Esophagus (tissue), 2 donors: ENCODE results near the gene GATC. TPM values are rescaled to one million over a fixed set of nuclear protein-coding genes. Genes with fewer than 3 reads are reported as not detected.

Experiments
- H3K27ac ChIP-seq, 2 donors: one replicate each; pipeline ENCODE4 v1.5.1; 2013; ENCODE audit warnings: low read depth in 2 of 2, mild to moderate bottlenecking in 2 of 2, inconsistent platforms in 1 of 2, low read length in 1 of 2, moderate library complexity in 1 of 2
- H3K27me3 ChIP-seq, 2 donors: one replicate each; pipeline ENCODE4 v1.6.1; 2013; ENCODE audit warnings: low read length in 2 of 2, control low read depth in 1 of 2, mild to moderate bottlenecking in 1 of 2; ENCODE audit not compliant: insufficient read depth in 2 of 2, control insufficient read depth in 1 of 2
- H3K36me3 ChIP-seq, 2 donors: one replicate each; pipeline ENCODE4 v1.6.1; 2013; ENCODE audit warnings: low read length in 1 of 2; ENCODE audit not compliant: control insufficient read depth in 2 of 2, insufficient read depth in 2 of 2
- H3K4me1 ChIP-seq, 2 donors: one replicate each; pipeline ENCODE4 v1.6.1; 2013; ENCODE audit warnings: low read length in 1 of 2; ENCODE audit not compliant: control insufficient read depth in 2 of 2, insufficient read depth in 2 of 2
- H3K4me3 ChIP-seq, 2 donors: one replicate each; pipeline ENCODE4 v1.5.1; 2013; ENCODE audit warnings: low read length in 2 of 2, mild to moderate bottlenecking in 2 of 2, low read depth in 1 of 2, moderate library complexity in 1 of 2
- H3K9me3 ChIP-seq, 2 donors: one replicate each; pipeline ENCODE4 v1.6.1; 2013; ENCODE audit warnings: mild to moderate bottlenecking in 2 of 2, low read depth in 1 of 2, low read length in 1 of 2, moderate library complexity in 1 of 2; ENCODE audit not compliant: control insufficient read depth in 2 of 2, insufficient read depth in 1 of 2
- WGBS, 2 donors: extraction: QIAGEN DNeasy Blood & Tissue Kit; methylation state at CpG; one replicate each; pipeline ENCODE4 v1.1.7; 2013; 5-methylcytosine and 5-hydroxymethylcytosine counted together
- polyA plus RNA-seq, 2 donors: library from polyadenylated mRNA; stranded (reverse); fragments of 200-250 nt; gene quantifications; one replicate each; pipeline ENCODE4 v1.2.3, GENCODE V29; 2013
- donor health status: healthy with polysubstance abuse.
- donor health status: Bipolar disorder and iron deficiency.

Gene GATC
- polyA plus RNA-seq, 2 donors, result 6.3 to 6.8 TPM

DNA sequence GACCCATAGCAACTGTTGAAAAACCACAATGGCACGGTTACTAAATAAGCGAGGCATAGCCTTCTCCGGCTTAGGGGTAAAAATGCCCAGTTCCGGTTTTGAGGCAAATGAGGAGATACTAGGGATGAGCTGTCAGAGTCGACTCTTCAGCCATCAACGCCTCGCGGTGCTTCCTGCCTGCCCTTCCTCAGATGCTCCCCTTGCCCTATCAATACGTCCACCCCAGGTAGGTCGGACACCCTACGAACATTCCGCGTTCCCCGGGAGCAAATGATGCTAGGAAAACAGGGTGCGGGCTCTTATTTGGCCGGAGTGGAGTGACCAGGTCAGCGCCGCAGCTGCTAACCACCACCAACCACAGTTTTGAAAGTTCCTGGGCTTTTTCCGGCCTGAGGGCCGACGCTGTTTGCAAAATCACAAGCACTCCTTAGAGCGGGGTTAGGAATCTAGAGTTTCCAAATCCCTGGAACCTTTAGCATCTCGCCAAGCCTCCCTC is 22.1 kb downstream of the GATC start:
- whole genome bisulfite sequencing, 2 donors, result 1 to 2% methylated on average over 23 of the region's 23 CpGs
- Histone ChIP-seq H3K9me3 (no peaks in the 10 kb centered on the region), H3K4me1 (peaks cover 0 to 7% of the 10 kb centered on the region in 2 donors), H3K27me3 (no peaks in the 10 kb centered on the region), H3K36me3 (peaks cover 11 to 14% of the 10 kb centered on the region in 2 donors), H3K4me3 (peak overlapping the region; percentile 94 to 95), H3K27ac (peak overlapping the region; percentile 89 to 93)

DNA sequence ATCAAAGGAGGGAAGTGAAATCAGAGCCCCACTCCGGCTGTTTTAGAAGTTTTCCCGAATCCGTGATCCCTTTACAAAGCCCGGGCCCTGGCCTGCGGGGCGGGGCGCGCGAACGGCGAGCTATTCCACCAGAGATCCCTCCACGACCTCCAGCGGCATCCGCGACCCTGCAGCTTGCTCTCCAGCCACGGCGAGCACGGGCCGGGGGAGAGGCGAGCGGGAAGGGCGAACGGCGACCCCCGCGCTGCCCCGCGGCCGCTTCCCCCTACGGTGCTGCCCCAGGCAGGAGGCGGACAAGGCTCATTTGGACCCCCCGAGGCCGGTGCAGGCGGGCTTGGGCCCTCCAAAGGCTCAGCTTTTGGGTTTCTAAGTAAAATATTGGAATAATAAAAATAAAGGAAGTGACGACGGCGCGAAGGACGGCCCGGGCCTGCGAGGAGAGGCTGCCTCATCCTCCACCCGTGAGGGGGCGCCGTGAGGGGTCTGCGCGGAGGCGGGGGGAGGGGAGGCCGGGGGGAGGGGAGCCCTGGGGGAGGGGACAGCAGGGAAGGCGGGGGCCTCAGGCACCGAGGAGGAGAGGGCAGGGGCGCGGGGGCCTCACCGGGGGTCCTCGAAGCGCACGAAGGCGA is 22.7 kb downstream of the GATC start:
- Histone ChIP-seq H3K9me3 (no peaks in the 10 kb centered on the region), H3K36me3 (peaks cover 7 to 9% of the 10 kb centered on the region in 2 donors), H3K27ac (peak overlapping the region; percentile 89 to 93), H3K27me3 (no peaks in the 10 kb centered on the region), H3K4me3 (peak overlapping the region; percentile 94 to 95), H3K4me1 (peaks cover 0 to 7% of the 10 kb centered on the region in 2 donors)
- 0 to 1% methylated on average over 48 to 54 of the region's 57 CpGs for WGBS, 2 donors

DNA sequence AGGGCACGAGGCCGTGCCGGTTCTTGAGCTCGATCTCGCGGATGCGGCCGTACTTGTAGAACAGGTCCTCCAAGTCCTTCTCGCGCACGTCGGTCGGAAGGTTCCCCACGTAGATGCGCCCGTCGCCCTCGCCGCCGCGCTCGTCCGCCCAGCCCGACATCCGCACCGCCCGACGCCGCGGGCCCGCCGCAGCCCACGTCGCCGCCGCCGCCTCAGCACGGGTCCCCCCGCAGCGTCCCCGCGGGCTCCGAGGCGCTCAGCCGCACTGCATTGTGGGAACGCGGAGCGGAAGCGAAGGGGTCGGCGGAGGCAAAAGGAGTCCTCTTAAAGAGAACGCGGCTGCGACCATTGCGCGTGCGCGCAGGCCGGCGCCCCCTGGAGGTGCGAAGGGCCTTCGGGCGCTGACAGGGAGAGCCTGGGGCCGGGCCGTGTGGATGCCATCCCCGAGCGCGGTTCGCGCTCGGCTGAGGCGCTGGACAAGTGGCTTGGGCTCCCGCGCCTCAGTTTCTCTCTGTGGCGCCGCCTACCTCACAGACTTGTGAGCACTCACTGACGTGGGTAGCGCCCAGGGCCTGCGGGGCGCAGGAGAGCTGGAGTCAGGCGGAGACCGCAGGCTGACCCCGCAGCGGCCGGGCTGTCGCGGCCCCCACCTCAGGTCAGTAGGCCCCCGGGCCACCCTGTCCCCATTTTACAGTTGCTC is 23.4 kb downstream of the GATC start, which contains the start of gene SRSF9:
TSS of gene SRSF9 (minus strand) at position 299 of the 700 bp plus-strand sequence. CDS start at position 160, 139 bp downstream.
- WGBS, 2 donors, result 0% methylated on average over 86 to 88 of the region's 88 CpGs

DNA sequence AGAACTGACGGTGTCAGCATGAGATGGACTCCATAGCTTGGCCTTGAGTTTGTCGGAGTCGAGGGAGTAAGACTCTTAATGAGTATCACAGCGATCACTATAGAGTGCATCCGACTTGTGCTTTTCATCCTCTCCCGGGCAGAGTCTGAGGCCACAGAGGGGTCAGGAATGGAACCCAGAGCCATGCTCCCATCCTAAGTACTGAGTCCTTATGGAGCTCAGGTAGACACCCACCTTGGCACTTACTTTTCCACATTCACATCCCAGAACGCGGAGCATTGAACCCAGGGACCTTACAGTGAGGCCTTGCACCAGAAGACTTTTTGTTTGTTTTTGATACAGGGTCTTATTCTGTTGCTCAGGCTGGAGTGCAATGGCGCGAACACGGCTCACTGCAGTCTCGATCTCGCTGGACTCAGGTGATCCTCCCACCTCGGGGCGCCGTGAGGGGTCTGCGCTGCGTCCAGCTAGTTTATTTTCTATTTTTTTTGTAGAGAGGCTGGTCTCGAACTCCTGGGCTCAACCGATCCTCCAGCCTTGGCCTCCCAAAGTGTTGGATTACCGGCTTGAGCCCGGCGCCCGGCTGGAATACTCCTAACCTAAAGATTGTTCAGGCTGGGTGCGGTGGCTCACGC is 24.0 kb downstream of the GATC start:
- H3K9me3 ChIP-seq, result no peaks in the 10 kb centered on the region
- H3K4me3 ChIP-seq, result peak overlapping the region; percentile 94 to 95
- H3K4me1 ChIP-seq, result peaks cover 0 to 7% of the 10 kb centered on the region in 2 donors
- 66% methylated on average over 26 of the region's 26 CpGs for WGBS, 2 donors
- H3K27me3 ChIP-seq, result no peaks in the 10 kb centered on the region
- H3K27ac ChIP-seq, result peak overlapping the region; percentile 89 to 93
- peaks cover 0 to 4% of the 10 kb centered on the region in 2 donors for H3K36me3 ChIP-seq

More for the DNA sequence above, 23.4 kb downstream of the GATC start, which contains the start of gene SRSF9:
- peak within 1 kb of the TSS; percentile 94 to 95 for H3K4me3 ChIP-seq
- peaks cover 2 to 7% of the 10 kb centered on the region in 2 donors for H3K36me3 ChIP-seq
- no peaks in the 10 kb centered on the region for H3K9me3 ChIP-seq
- H3K27ac ChIP-seq, result peak within 1 kb of the TSS; percentile 89 to 93
- no peaks in the 10 kb centered on the region for H3K27me3 ChIP-seq
- H3K4me1 ChIP-seq, result peaks cover 0 to 7% of the 10 kb centered on the region in 2 donors

DNA sequence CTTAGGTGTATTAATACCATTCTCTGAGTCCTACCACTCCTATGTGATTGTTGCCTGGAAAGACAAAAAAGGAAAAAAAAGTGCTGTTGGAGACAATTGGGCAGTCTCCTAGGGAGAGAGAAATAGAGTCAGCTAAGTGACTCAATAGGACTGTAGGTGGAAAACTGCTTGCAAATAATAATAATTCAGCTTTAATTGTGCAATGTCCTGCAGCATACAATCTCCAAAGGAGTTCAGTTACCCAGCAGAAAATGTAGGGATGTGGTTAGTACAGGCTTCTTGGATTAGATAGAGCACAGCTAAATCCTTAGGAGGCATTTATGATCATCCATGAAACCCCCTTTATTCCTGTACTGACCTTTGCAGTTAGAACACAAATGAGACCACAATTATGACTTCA is 26.3 kb downstream of the GATC start:
- no peaks in the 10 kb centered on the region for H3K27me3 ChIP-seq
- peaks cover 0 to 7% of the 10 kb centered on the region in 2 donors for H3K4me1 ChIP-seq
- no peaks in the 10 kb centered on the region for H3K36me3 ChIP-seq
- no peaks in the 10 kb centered on the region for H3K9me3 ChIP-seq
- H3K27ac ChIP-seq, result no peak overlapping the region
- no peak overlapping the region for H3K4me3 ChIP-seq

DNA sequence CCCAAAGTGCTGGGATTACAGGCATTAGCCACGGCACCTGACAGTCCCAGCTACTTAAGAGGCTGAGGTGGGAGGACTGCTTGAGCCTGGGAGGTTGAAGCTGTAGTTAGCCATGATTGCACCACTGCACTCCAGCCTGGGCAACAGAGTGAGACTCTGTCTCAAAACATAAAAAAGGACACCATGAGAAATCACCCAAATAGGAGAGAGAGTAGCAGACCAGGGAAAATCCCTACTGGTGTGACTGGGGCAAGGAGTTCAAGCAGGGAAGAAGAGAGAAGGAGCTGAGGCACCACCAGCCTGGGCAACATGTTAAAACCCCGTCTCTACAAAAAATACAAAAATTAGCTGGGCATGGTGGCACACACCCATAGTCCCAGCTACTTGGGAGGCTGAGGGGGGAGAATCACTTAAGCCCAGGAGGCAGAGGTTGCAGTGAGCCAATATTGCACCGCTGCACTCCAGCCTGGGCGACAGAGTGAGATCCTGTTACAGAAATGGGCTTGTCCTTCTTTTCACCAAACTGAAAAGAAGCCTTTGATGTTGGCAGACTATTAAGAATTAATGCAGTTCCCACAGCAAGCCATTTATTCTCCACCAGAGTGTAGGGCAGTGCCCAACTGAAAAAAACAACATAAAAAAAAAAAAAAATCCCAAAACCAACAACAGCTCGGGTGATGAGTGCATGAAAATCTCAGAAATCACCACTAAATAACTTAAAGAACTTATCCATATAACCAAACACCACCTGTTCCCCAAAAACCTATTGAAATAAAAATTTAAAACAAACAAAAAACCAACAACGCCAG is 27.8 kb downstream of the GATC start:
- 52 to 60% methylated on average over 6 of the region's 6 CpGs for WGBS, 2 donors
- H3K4me1 ChIP-seq, result peaks cover 0 to 5% of the 10 kb centered on the region in 2 donors
- H3K36me3 ChIP-seq, result no peaks in the 10 kb centered on the region
- no peaks in the 10 kb centered on the region for H3K9me3 ChIP-seq
- no peaks in the 10 kb centered on the region for H3K27me3 ChIP-seq
- no peak overlapping the region for H3K4me3 ChIP-seq
- peak overlapping the region; percentile 88 for H3K27ac ChIP-seq

DNA sequence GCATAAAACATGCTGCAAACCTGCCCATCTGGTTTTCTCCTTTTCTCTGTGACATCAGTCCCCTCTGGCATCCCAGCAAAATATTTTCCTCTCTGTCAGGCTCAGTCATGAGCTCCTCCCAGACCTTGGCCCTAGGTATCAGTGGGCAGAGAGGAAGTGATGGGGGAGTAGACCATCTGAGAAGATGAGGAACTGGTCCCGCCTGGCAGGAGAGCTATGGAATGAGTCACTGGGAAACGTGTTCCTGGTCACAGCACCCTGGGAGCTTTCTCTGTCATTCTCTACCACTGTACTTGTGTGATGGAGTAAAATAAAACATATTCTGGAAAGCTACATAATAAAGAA is 28.3 kb downstream of the GATC start:
- H3K4me1 ChIP-seq, result peaks cover 0 to 5% of the 10 kb centered on the region in 2 donors
- no peaks in the 10 kb centered on the region for H3K36me3 ChIP-seq
- H3K4me3 ChIP-seq, result no peak overlapping the region
- H3K27me3 ChIP-seq, result no peaks in the 10 kb centered on the region
- WGBS, 2 donors, result 11 to 13% methylated on average over 2 of the region's 2 CpGs
- peak overlapping the region; percentile 60 to 88 for H3K27ac ChIP-seq
- H3K9me3 ChIP-seq, result no peaks in the 10 kb centered on the region

DNA sequence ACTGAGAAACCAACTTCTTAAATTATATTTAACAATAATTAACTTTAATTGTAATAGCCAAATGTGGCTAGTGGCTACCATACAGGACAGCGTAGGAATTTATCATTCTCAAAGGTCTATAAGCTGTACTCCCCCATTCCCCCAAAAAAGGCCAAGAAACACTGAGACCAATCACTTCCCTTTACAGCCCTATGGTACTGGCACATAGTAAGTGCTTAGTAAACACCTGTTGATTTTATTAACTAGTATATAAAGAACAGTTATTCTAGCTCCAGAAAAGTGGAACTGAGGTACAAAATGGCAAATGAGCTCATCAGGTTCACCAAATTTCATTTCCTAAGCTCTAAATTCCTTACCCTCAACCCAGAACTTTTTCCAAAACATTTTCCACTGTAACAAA is 29.4 kb downstream of the GATC start:
- WGBS, 2 donors, result 97 to 98% methylated on average over 1 of the region's 1 CpG
- no peaks in the 10 kb centered on the region for H3K4me1 ChIP-seq
- no peak overlapping the region for H3K27ac ChIP-seq
- no peaks in the 10 kb centered on the region for H3K9me3 ChIP-seq
- no peak overlapping the region for H3K4me3 ChIP-seq
- H3K27me3 ChIP-seq, result no peaks in the 10 kb centered on the region
- H3K36me3 ChIP-seq, result no peaks in the 10 kb centered on the region

DNA sequence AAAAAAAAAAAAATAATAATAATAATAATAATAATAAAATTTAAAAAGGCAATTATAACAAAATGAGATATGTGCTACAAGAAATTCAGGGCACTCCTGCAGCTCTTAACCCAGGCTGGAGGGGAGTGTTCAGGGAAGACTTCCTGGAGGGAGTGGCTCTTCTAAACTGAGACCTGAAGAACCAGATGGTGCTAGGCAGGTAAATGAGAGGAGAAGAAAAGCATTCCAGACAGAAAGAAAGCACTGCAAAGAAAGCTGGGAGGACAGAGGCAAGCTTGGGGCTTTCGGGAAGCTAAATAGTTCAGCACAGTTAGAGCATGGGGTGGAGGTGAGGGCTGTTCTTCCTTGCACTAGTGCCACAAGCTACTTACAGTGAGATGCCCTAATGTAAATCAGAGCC is 33.2 kb downstream of the GATC start:
- 83 to 94% methylated on average over 1 of the region's 1 CpG for whole genome bisulfite sequencing, 2 donors
- H3K4me3 ChIP-seq, result no peak overlapping the region

More for the DNA sequence above, 33.2 kb downstream of the GATC start:
- Histone ChIP-seq H3K27me3 (no peaks in the 10 kb centered on the region), H3K27ac (peak overlapping the region; percentile 47 to 68), H3K36me3 (no peaks in the 10 kb centered on the region), H3K4me1 (no peaks in the 10 kb centered on the region), H3K9me3 (no peaks in the 10 kb centered on the region)
